Measurements from ENCODE around the gene PRRC2C.

The PRRC2C gene

DNA sequence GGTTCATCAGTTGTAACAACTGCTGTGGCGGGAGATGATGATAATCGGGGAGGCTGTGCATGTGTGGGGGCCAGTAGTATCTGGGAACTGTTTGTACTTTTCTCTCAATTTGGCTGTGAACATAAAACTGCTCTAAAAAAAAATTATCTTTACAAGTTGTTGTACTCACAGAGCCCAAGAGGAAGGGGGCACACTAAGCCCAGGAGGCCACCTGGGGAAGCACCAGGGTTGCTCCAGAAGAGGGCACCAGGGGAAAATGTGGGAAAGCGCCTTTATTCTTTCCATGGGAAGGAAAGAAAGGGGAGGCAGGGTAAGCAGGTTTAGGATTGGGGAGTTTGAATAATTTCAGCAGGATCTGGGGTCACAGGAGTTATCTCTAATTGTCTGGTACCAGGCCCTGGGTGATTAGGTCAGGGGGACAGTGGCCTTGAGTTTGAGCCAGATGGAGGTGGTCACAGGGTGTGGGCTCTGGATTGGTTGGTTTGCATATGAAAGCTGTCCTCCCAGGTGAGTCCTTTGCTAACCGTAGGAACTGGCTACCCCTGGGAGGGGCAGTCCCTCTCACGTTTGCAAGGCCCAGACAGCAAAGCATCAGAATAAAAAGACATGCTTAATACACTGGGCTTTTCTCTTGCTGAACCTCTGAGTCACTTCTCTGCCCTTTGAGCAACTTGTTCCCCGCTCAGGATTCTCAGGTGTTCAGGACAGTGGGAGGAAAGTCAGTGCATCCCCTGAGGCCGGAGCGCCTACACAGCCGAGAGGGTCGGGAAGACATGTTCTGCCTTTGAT is 155.9 kb downstream of the PRRC2C start:
- DNase-seq, result no peak

DNA sequence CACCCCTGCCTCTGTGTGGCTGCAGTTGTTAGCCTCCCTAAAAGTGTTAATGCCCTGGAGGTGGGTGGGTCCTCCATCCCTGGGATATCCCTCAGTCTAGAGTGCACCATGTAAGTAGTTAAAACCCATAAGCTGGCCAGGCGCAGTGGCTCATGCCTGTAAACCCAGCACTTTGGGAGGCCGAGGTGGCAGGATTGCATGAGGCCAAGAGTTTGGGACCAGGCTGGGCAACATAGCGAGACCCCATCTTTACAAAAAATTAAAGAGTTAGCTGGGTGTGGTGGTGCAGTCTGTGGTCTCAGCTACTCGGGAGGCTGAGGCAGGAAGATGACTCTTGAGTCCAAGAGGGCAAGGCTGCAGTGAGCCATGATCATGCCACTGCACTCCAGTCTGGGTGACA is 156.9 kb downstream of the PRRC2C start:
- no peak for DNase-seq
